ENCODE results near the gene KIAA0930.
A peak's percentile ranks its signal among the peaks of the same experiment; 100 is the strongest.
"Not testable (repeated sequence)": the region's sequence is repeated elsewhere in the genome, so short reads cannot be mapped to it uniquely, and the experiment has no call there.

The KIAA0930 gene

DNA sequence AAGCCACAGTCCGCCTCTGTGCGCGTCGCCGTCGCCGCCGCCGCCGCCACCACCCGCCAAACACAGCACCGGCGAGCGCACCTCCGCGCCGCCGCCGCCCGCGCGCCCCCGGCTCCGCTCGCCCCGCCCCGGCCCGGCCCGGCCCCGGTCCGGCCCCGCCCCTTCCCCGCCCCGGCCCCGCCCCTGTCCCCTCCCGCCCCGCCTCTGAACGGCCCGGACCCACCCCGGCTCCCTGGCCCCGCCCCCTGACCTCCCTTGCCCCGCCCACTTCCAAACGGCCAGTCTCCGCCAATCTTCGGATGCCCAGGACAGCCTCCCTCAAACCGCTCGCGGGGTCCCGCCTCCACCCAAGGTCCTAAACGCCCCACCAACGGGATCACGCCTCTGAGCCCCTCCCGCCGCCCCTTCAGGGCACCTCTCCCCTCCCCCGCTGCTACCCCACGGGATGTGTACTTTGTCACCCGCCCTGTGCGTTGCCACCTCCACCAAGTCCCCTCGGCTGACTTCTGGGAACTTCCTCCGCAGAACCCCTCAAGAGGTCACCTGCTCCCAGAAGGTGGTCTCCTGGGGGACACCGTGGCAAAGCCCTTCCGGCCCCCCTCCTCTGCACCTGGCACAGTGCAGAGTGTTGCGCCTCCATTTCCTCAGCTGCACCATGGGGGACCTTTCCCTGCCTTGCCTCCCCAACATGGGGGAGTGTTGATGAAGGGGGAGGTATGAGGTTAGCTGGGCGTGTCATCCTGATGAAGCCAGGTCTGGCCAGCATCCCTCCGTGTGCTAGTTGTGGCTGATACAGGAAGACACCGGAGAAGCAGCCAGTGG is at the start of gene KIAA0930:
Gene KIAA0930, minus strand, starts transcription at position 85 of the 822 bp plus-strand sequence. CDS start 191 bp downstream, outside the sequence.
- peak; percentile 99 for DNase-seq (ENCODE audit: low spot score)

DNA sequence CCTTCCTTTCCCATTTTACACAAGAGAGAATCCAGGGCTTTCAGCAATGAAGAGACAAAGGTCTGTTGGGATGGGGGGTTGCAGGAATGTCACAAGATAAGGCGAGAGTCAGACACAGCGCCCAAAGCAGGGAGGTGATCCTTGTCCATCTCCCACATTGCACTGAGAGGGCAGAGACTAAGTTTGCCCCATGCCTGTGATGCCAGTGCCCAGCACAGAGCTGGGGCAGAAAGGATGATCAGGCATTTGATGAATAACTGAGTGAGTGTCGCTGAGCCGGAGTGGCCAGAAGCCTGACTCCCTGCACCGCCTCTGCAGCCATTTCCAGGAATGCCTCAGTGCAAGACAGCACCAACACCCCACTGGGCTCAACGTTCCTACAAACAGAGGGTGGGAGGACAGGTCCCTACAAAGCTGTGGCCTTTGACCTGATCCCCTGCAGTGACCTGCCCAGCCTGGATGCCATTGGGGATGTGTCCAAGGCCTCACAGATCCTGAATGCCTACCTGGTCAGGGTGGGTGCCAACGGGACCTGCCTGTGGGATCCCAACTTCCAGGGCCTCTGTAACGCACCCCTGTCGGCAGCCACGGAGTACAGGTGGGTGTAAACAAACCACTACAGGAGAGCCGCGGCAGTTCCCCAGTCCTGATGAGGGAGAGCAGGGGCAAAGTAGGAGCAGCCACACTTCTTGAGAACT is 46.3 kb upstream of the KIAA0930 start:
- no peak for DNase-seq (ENCODE audit: low spot score)

DNA sequence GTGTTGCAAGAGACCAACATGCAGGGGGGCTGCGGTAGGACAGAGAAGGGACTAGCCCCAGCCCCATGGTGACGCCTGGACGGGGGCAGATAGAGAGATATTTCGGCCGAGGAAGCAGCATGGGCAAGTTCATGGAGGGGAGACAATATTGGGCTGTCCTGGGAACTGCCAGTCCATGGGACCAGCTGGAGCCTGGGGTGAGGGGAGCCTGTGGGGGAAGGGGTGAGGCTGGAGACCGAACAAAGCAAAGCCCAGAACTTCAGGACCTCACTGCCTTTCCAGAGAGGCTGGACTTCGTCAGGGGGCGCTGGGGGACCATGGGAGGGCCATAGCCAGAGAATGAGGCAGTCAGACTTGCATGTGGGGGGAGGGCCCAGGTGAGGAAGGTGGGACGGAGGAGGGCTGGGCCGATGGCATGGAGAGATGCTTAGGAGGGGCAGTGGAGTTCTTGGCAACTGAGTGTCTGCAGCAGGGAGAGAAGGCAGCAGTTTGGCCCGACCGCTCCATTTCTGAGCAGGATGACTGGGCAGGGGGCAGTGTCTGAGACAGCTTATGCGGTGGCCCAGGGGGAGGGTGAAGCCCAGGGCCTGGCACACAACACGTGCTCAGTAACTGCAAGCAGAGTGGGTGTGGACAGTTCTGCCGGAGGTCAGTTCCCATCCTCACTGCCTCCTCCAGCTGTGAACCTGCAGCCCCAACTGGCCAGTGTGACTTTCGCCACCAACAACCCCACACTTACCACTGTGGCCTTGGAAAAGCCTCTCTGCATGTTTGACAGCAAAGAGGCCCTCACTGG is 44.8 kb upstream of the KIAA0930 start:
- DNase-seq (ENCODE audit: low spot score), result peak; percentile 30

DNA sequence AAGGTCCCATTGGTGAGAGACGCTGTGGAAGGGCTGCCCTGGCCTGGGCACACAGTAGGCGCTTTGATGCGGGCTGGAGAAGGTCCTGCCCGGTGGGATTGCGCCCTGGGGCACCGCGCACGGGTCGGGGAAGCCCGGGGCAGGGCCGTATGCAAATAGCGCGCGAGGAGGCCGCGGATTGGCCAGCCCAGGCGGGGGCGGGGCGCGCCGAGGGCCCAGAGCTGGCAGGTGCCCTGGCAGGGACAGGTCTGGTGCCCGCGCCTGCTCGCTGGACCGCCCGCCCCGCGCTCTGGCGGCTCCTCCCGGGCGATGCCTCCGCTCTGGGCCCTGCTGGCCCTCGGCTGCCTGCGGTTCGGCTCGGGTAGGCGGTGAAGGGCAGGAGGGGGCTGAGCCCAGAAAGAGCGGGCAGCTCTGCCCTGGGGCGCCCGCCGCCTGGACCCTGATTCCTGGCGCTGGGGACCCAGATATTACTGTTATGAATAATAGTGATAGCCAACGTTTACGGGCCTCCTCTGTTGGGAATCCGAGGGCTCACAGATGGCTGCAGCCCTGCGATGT is 44.1 kb upstream of the KIAA0930 start, which contains the start of gene UPK3A:
Gene UPK3A, plus strand, starts transcription at position 245 of the 558 bp plus-strand sequence. Its CDS starts 65 bp downstream, at position 310.
- DNase-seq (ENCODE audit: low spot score), result peak; percentile 68

DNA sequence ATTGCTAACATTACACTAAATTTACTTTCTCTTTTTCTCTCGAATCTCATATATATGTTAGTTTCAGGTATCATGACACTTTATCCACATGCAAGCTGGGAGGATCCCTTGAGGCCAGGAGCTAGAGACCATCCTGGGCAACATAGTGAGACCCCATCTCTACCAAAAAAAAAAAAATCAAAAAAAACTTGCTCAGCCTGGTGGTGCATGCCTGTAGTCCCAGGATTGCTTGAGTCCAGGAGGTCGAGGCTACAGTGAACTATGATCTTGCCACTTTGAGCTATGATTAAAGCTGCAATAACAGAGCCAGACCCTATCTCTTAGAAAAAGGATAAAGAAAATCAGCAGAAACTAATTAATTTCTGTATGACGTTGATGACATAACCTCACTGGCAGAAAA is 40.3 kb upstream of the KIAA0930 start:
- no peak for DNase-seq (ENCODE audit: low spot score)

DNA sequence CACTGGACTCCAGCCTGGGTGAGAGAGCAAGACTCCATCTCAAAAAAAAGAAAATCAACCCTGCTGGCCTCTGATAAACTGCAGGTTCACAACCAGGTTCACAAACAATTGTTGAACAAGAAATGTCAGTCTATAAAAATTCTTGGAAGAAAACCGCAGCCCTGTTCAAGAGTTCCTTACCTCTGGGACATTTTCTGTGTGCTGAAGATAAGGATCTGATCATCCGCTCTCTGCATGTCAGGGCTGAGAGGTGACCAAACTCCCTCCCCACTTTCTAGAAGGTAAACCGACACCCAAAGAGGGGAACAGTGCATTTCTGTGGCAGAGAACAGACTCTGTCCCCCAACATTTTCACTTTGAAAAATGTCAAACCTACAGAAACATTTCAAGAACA is 39.9 kb upstream of the KIAA0930 start:
- DNase-seq (ENCODE audit: low spot score), result no peak

DNA sequence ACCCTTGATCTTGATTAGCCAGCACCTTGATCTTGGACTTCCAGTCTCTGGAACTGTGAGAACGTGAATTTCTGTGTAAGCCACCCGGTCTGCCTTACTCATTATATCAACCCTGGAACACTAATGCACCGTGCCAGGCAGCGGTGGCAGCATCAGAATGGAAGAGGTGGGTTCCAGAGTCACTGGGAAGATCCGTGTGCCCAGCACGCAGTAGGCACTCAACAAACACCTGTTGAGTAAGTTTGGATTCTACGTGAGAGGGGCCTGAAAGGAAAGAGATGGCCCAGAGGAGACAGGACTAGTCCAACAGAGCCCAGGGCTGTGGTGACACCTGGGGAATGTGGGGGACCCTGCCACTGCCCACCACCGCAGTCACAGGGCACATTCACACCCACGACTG is 37.4 kb upstream of the KIAA0930 start:
- no peak for DNase-seq (ENCODE audit: low spot score)

DNA sequence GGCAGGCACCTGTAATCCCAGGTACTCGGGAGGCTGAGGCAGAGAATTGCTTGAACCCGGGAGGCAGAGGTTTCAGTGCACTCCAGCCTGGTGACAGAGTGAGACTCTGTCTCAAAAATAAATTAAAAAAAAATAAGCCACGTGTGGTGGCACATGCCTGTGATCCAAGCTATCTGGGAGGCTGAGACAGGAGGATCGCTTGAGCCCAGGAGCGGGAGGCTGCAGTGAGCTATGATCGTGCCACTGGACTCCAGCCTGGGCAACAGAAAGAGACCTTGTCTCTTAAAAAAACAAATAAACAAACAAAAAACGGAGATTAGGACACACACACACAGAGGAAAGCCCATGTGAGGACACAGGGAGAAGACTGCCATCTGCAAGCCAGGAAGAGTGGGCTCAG is 37.0 kb upstream of the KIAA0930 start:
- DNase-seq (ENCODE audit: low spot score), result not testable (repeated sequence)

DNA sequence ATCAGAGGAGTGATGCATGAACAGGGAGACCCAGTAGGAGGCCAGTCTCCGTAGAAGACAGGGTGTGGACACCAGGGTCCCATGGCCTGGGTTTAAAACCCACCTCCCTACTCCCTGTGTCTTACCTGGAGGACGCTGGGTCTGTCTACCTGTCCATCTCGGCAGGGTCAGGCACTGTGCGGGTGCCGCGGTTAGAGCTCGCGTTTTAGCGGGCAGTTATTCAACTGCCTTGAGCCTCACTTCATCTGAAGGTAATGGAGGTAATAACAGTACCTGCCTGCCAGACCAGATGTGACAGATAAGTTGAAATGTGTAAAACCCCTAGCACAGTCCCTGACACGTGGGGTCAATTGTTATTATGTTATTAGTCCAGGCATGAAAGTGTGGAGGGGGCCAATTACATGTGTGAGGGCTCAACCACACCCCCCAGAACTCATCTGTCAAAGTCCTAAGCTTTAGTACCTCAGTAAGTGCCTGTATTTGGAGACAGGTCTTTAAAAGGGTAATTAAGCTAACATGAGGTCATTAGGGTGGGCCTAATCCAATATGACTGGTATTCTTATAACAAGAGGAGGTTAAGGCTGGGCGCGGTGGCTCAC is 35.9 kb upstream of the KIAA0930 start:
- DNase-seq (ENCODE audit: low spot score), result no peak

DNA sequence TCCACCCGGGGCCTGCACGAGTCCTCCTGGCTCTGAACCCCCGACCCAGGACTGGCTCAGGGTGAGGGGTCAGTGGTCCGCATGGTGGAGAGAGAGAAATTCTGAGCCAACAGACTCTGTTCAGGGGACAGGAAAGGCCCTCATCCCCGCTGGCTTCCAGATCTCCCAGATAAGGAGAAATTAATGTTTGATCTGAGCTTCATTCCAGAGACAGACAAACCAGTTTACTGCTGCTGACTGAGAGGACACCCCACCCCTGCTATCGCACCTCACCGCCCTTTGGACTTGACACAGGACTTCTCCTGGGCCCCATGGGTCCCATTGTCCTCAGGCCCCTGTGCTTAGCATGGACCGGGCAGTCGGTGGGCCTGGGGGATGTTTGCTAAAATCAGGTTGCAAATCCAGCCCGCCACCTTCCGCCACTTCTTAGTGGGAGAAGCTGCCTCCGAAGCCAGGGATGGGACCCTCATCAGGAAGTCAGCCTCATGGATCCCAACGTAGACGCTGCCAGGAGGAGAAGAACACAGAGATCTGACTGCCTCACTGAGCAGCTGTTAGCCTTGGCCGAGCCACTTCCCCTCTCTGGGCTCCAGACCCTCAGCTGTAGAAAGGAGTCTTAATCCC is 32.9 kb upstream of the KIAA0930 start:
- no peak for DNase-seq (ENCODE audit: low spot score)

DNA sequence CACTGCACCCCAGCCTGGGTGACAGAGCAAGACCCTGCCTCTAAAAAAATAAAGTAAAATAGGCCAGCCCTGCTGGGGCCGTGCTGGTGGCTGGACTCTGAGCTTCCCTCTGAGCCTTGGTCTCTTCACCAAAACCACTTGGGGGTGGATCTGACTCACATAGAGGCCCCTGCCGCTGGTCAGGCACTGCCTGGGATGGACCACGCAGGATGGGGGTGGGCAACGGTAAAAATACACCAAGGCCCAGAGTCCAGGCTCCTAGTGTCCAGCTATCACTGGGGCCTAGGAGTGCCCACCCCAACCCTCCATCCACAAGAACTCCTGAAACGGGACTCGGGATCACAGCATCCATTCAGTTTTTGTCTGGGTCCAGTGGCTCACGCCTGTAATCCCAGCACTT is 31.8 kb upstream of the KIAA0930 start:
- no peak for DNase-seq (ENCODE audit: low spot score)

DNA sequence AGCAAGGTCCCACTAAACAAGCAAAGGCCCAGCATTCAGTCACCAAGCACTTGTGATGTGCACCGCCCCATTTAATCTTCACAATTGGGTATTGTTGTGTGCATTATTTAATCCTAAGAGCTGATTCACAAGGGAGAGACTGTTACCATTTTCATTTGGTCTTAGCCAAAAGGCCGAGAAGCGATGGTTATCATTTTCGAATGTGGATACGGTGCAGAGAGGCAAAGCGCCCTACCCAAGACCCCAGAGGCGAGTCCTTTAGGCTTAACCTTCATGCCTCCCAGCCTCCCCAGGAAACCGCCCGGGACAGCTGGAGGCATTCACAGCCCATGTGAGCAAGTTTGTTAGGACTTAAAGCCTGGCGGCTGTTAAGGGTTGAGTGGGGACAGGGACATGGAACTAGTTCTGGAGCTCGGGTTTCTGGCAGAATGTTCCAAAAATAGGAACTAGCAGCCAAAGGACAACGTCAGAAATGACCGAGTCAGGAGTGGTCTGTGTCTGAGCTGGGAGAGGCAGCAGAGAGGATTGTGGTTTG is 31.0 kb upstream of the KIAA0930 start:
- DNase-seq (ENCODE audit: low spot score), result no peak

DNA sequence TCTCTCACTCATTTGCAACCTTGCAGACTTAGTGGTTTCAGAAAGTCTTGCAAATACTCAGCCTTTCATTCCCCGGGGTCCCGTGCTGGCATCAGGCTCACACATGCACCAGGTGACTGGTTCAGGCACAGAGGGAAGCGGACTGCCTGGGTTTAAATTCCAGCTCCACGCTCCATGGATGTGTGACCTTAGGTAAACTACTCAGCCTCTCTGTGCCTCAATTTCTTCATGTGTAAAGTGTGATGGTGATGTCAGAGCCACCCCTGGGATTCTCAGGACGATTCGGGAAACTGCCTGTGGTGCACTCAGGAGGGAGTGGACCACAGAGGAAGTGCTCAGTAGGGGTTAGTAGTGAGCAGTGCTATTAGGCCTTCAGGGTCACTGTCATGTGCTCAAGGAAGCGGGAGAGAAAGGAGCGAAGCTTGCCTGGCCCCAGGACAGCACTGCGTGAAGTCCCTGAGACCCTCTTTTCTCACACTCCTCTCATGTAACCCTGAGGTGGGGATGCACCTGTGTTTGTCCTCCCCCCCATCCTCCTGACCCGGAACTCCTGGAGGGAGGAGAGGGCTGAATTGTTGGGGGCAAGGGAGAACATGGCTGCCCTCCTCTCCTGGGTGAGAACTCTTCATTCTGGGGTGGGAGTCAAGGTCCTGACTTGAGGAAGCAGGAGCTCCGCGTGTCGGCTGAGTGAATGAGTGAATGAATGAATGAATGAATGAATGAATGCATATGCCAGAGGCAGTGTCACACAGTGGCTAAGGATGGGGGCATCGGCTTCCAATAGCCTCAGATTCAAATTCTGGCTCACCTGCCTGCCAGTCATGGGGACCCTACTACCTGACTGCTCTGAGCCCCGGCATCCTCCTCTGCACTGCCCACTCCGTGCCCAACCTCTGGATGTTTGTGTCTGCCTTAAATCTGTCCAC is 29.7 kb upstream of the KIAA0930 start:
- no peak for DNase-seq (ENCODE audit: low spot score)

DNA sequence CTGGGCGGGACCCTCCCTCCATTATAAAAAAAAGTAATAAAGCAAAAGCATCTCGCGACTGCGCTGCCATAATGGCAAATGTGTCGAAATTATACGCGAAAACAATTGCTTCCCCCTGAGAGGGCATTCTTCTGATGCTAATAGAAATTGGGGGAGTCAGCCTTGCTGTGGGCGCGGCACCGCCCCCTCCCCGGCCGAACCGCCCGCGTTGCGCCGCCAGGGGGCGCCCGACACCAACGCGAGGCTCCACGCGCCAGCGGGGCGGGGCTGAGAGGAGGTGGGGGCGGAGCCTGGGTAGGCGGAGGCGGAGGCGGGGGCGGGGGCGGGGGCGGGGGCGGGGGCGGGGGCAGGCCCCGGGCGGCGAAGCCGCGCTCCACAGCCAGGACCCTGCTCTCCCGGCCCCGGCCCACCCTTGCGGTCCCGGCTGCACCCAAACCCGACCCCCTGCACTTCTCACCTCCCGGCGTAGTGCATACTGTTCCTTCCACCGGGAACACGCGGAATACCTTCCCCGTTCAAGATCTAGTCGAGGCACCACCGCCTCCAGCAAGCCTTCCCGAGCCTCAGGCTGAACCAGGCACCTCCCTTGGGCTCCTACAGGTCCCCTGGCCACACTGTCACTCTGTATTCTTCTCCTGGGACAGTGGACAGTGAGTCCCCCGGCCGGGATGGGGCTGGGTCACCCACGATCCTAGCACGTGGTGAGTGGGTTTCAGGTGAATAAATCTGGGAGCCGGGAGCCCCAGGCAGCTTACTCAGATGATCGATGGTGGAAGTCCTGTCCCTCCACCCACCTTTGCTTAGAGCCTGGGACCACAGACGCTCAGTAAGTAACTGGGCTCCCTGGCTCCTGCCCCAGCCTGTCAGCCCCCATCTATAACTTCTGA is 28.5 kb upstream of the KIAA0930 start:
- peak; percentile 97 for DNase-seq (ENCODE audit: low spot score)

DNA sequence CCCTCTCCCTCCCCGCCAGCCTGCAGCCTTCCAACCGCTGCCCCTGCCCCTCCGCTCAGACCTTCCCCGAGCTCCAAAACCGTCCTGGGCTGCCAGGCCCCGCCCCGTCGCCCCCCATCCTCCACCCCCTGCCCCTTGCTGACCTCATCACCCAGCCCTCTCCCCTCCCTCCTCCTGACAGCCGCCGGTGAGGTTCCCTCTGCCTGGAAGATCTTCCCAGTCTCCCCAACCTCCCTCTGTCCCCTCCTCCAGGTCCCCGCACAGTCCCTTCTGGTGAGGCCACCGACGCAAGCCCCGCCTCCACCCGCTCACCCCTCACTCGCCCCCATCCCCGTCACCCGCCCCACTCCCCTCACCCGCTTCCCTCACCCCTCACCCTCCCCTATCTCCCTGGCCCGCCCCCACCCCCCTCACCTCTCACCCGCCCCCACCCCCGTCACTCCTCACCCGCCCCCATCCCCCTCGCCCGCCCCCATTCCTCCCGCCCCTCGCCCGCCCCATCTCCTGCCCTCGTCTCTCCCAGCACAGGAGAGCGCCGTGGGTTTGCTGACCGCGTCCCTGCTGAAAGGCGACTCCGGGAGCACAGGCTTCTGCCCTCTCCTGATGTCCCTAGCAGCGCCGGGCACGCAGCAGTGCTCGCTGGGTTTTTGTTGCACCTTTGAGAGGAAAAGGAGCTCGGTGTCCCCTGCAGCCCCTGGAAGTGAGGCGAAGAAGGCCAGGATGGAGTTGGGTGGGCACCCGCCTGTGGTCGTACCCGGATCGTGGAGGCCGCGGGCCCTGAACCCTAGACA is 27.7 kb upstream of the KIAA0930 start:
- DNase-seq (ENCODE audit: low spot score), result peak; percentile 72

DNA sequence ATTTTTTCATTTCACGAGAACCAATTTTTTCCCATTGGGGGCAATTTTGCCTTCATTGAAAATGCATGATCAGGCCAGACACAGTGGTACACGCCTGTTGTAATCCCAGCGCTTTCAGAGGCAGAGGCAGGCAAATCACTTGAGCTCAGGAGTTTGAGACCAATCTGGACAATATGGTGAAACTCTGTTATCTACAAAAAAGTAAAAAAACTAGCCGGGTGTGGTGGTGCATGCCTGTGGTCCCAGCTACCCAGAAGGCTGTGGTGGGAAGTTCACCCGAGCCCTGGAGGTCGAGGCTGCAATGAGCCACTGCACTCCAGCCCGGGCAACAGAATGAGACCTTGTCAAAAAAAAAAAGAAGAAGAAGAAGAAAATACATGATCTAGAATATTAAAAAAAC is 24.8 kb upstream of the KIAA0930 start:
- DNase-seq (ENCODE audit: low spot score), result no peak

DNA sequence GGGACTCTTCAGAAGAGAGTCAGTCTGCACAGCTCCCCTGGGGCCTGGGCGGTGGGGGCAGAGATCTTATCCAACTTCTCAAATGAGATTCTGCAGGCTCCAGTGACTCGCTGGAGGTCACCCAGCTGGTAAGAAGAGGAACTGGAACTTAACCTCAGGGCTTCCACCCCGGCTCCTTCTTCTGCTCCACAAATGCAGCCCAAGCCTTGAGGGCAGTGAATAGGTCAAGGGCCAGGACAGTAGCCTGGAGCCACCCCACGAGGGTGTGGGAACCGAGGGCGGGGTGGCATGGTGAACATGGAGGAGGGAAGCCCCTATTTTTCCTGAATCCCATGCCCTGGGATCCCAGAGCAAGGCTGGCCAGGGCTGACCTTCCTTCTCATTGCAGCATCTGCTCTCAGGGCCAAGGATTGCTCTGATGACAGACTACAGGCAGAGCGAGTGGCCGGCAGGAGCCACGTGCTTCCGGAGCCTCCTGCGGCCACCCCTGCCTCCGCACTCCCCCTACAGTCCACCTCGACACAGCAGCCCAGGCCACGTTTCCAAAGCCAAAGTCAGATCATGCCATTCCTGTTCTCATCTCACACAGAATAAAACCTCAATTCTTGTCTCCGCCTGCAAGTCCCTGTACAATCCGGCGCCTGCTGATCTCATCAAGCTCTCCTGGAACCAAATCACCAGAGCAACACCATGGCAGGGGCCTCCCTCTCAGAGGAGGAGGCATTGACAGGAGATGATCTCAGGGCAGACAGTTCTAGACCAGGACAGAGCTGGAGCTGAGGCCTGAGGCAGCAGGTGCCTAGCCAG is 23.0 kb upstream of the KIAA0930 start:
- peak; percentile 43 for DNase-seq (ENCODE audit: low spot score)

All from D341Med (cell line).